Muscle of leg (tissue), 11 donors: ENCODE measurements around the gene MIGA1. TPM values are rescaled to one million over a fixed set of nuclear protein-coding genes. Genes with fewer than 3 reads are reported as not detected.

Source experiments
- DNase-seq: peaks from one replicate; pipeline ENCODE4 v3.0.0; 2013
- H3K27ac ChIP-seq: one replicate; pipeline ENCODE4 v1.5.1; 2013; ENCODE audit warnings: mild to moderate bottlenecking, low read length, control low read depth
- H3K27me3 ChIP-seq: one replicate; pipeline ENCODE4 v1.6.1; 2013; ENCODE audit warnings: low read length; ENCODE audit not compliant: control insufficient read depth, insufficient read depth
- H3K36me3 ChIP-seq: one replicate; pipeline ENCODE4 v1.6.1; 2013; ENCODE audit warnings: low read length; ENCODE audit not compliant: control insufficient read depth, insufficient read depth
- H3K4me1 ChIP-seq: one replicate; pipeline ENCODE4 v1.6.1; 2013; ENCODE audit warnings: low read length; ENCODE audit not compliant: control insufficient read depth, insufficient read depth
- H3K4me3 ChIP-seq: one replicate; pipeline ENCODE4 v1.5.1; 2013; ENCODE audit warnings: low read length, control low read depth
- H3K9me3 ChIP-seq: replicated peaks from 2 replicates; pipeline ENCODE4 v1.6.1; 2013; ENCODE audit warnings: low read depth, low read length; ENCODE audit not compliant: control insufficient read depth
- WGBS: methylation state at CpG from one replicate; pipeline ENCODE4 v1.1.5; 2013; ENCODE audit warnings: missing lambda C conversion rate; ENCODE audit not compliant: insufficient coverage; 5-methylcytosine and 5-hydroxymethylcytosine counted together
- polyA plus RNA-seq, 8 donors: library from polyadenylated mRNA; unstranded; fragments of 120-200 nt; gene quantifications; one replicate each; pipeline versions ENCODE4 v1.2.1 to v1.2.3, GENCODE V29; 2013; ENCODE audit warnings: inconsistent platforms in 1 of 8, low replicate concordance in 1 of 8; ENCODE audit not compliant: insufficient read length in 8 of 8, insufficient read depth in 1 of 8
- total RNA-seq: library from RNA; stranded (reverse); fragments of 120-200 nt; gene quantifications from one replicate; pipeline ENCODE4 v1.2.4, GENCODE V29; 2013

The MIGA1 gene
- total and polyA plus RNA-seq, 9 donors: 7.1 to 16.9 (median 8.9) TPM

DNA sequence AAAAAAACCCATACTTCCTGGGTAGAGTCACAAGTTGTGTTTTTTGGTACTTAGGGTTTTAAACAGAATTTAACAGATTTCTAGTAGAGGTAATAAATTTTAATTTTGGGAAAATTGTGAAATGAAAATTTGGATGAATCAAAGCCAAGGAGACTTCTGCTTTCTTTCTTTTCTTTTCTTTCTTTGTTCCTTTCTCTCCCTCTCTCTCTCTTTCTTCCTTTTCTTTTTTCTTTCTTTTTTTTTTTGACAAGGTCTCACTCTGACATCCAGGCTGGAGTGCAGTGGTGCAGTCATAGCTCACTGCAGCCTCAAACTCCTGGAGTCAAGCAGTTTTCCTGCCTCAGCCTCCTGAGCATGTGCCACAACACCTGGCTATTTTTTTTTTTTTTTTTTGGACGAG lies 62.1 kb downstream of the MIGA1 start:
- Histone ChIP-seq H3K27ac (no peak overlapping the region), H3K4me3 (no peak overlapping the region), H3K4me1 (no peaks in the 10 kb centered on the region), H3K36me3 (peaks cover 9% of the 10 kb centered on the region), H3K9me3 (no peaks in the 10 kb centered on the region), H3K27me3 (no peaks in the 10 kb centered on the region)
- no peak for DNase-seq
- no CpG with 5 or more reads among the region's 1 CpG for WGBS

GRCh38 chr1:77845951-77846350 lies 66.5 kb downstream of the MIGA1 start:
- no peak overlapping the region for H3K4me3 ChIP-seq
- no peaks in the 10 kb centered on the region for H3K27me3 ChIP-seq
- peak; percentile 69 for DNase-seq
- H3K27ac ChIP-seq: no peak overlapping the region
- H3K4me1 ChIP-seq: no peaks in the 10 kb centered on the region
- WGBS: no CpG with 5 or more reads among the region's 1 CpG
- H3K9me3 ChIP-seq: no peaks in the 10 kb centered on the region
- peaks cover 5% of the 10 kb centered on the region for H3K36me3 ChIP-seq

- Histone ChIP-seq H3K27ac (no peak overlapping the region), H3K36me3 (peaks cover 5% of the 10 kb centered on the region), H3K9me3 (no peaks in the 10 kb centered on the region), H3K27me3 (no peaks in the 10 kb centered on the region), H3K4me1 (no peaks in the 10 kb centered on the region), H3K4me3 (no peak overlapping the region)
- no peak for DNase-seq
- WGBS: 58% methylated on average over 2 of the region's 3 CpGs
Measured at GRCh38 chr1:77846966-77847365, 67.5 kb downstream of the MIGA1 start.

GRCh38 chr1:77847621-77848080 lies 68.2 kb downstream of the MIGA1 start:
- no peak for DNase-seq
- peaks cover 5% of the 10 kb centered on the region for H3K36me3 ChIP-seq
- WGBS: 83% methylated on average over 2 of the region's 9 CpGs
- H3K27ac ChIP-seq: no peak overlapping the region
- H3K27me3 ChIP-seq: no peaks in the 10 kb centered on the region
- no peak overlapping the region for H3K4me3 ChIP-seq
- no peaks in the 10 kb centered on the region for H3K9me3 ChIP-seq
- H3K4me1 ChIP-seq: no peaks in the 10 kb centered on the region

DNA sequence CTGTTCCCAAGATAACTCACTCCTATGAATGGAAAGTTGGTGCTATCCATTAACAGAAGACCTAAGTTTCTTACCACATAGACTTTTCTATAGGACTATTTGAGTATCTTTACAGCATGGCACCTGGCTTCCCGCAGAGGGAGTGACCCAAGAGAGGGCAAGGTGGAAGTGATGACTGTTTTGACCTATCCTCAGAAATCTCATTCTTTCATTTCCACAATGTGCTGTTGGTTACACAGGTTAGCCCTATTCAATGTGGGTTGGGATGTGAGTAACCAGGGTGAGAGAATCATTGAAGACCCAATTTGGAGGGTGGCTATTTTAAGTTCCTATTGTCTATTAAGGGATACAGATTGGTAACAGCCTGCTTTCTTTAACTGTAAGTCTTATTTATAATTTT lies 70.6 kb downstream of the MIGA1 start:
- no CpG with 5 or more reads among the region's 1 CpG for WGBS
- Histone ChIP-seq H3K9me3 (peaks cover 3% of the 10 kb centered on the region), H3K27me3 (no peaks in the 10 kb centered on the region), H3K4me3 (no peak overlapping the region), H3K27ac (no peak overlapping the region), H3K4me1 (no peaks in the 10 kb centered on the region), H3K36me3 (peaks cover 3% of the 10 kb centered on the region)
- no peak for DNase-seq

- no peaks in the 10 kb centered on the region for H3K27me3 ChIP-seq
- no CpG with 5 or more reads among the region's 4 CpGs for WGBS
- peaks cover 10% of the 10 kb centered on the region for H3K9me3 ChIP-seq
- H3K4me1 ChIP-seq: no peaks in the 10 kb centered on the region
- H3K36me3 ChIP-seq: peaks cover 7% of the 10 kb centered on the region
- no peak for DNase-seq
- no peak overlapping the region for H3K27ac ChIP-seq
- H3K4me3 ChIP-seq: no peak overlapping the region
Measured at GRCh38 chr1:77857552-77857951, 78.1 kb downstream of the MIGA1 start.

DNA sequence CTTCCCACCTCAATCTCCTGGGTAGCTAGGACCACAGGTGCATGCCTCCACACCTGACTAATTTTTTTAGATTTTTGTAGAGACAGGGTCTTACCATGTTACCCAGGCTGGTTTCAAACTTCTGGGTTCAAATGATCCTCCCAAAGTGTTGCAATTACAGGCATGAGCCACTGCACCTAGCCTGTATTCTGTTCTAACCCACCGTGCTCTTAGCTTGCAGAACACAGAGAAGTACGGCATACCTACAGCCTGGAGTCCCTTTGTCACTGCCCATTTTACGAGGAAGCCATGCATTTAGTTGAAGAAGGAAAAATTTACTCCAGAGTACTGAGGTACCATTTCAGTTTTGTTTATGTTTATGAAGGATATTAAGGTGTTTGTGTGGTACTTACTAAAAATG lies 79.3 kb downstream of the MIGA1 start:
- DNase-seq: no peak
- Histone ChIP-seq H3K27ac (no peak overlapping the region), H3K4me3 (no peak overlapping the region), H3K9me3 (peaks cover 10% of the 10 kb centered on the region), H3K36me3 (peaks cover 7% of the 10 kb centered on the region), H3K4me1 (no peaks in the 10 kb centered on the region), H3K27me3 (no peaks in the 10 kb centered on the region)
- 76% methylated on average over 2 of the region's 3 CpGs for WGBS

- H3K36me3 ChIP-seq: peaks cover 7% of the 10 kb centered on the region
- no CpG with 5 or more reads among the region's 2 CpGs for WGBS
Measured at GRCh38 chr1:77859248-77859647, 79.8 kb downstream of the MIGA1 start.

GRCh38 chr1:77866296-77866695 lies 86.8 kb downstream of the MIGA1 start:
- H3K4me3 ChIP-seq: no peak overlapping the region
- peaks cover 26% of the 10 kb centered on the region for H3K36me3 ChIP-seq
- no peaks in the 10 kb centered on the region for H3K27me3 ChIP-seq
- no peaks in the 10 kb centered on the region for H3K9me3 ChIP-seq
- H3K27ac ChIP-seq: no peak overlapping the region
- DNase-seq: no peak
- 79% methylated on average over 2 of the region's 4 CpGs for WGBS
- H3K4me1 ChIP-seq: no peaks in the 10 kb centered on the region

More at GRCh38 chr1:77859248-77859647, 79.8 kb downstream of the MIGA1 start:
- no peaks in the 10 kb centered on the region for H3K27me3 ChIP-seq
- H3K4me3 ChIP-seq: no peak overlapping the region
- peak; percentile 19 for DNase-seq
- H3K9me3 ChIP-seq: peaks cover 10% of the 10 kb centered on the region
- no peaks in the 10 kb centered on the region for H3K4me1 ChIP-seq
- H3K27ac ChIP-seq: no peak overlapping the region

GRCh38 chr1:77872645-77873044 lies 93.2 kb downstream of the MIGA1 start:
- H3K27me3 ChIP-seq: no peaks in the 10 kb centered on the region
- no peak overlapping the region for H3K27ac ChIP-seq
- DNase-seq: no peak
- no CpG with 5 or more reads among the region's 1 CpG for WGBS
- no peak overlapping the region for H3K4me3 ChIP-seq
- no peaks in the 10 kb centered on the region for H3K9me3 ChIP-seq
- H3K4me1 ChIP-seq: no peaks in the 10 kb centered on the region
- peaks cover 6% of the 10 kb centered on the region for H3K36me3 ChIP-seq

- no peaks in the 10 kb centered on the region for H3K9me3 ChIP-seq
- DNase-seq: no peak
- no CpG with 5 or more reads among the region's 1 CpG for WGBS
- H3K36me3 ChIP-seq: peaks cover 2% of the 10 kb centered on the region
- no peak overlapping the region for H3K4me3 ChIP-seq
- H3K4me1 ChIP-seq: no peaks in the 10 kb centered on the region
- H3K27ac ChIP-seq: no peak overlapping the region
- no peaks in the 10 kb centered on the region for H3K27me3 ChIP-seq
Measured at GRCh38 chr1:77873461-77873860, 94.0 kb downstream of the MIGA1 start.
